ENCODE data around the gene PMM2.

GRCh38 chr16:8831450-8831849, 33.8 kb downstream of the PMM2 start:
- no peak for TF ChIP-seq TARDBP (IDR thresholded peaks at IDR 0.05)
- no peak for TF ChIP-seq EP300 (IDR thresholded peaks at IDR 0.05; ENCODE audit: low read length)
- no peak for TF ChIP-seq PHF20 (IDR thresholded peaks at IDR 0.05; ENCODE audit: partially characterized antibody)
- no peak for TF ChIP-seq CTCF (IDR thresholded peaks at IDR 0.05 in 2 of 3, conservative IDR thresholded peaks at IDR 0.05 in 1 of 3; ENCODE audit: insufficient read depth in 2 of 3, low read depth in 1 of 3, low read length in 3 of 3)
- no peak for TF ChIP-seq ATF3 (IDR thresholded peaks at IDR 0.05)
- no peak for TF ChIP-seq ATF3 (CRISPR knock-in tag; conservative IDR thresholded peaks at IDR 0.05)
- TF ChIP-seq SP2 (IDR thresholded peaks at IDR 0.05; ENCODE audit: extremely low read depth, low read depth, low read length, poor library complexity, severe bottlenecking), result no peak
- no peak for TF ChIP-seq THRB (CRISPR knock-in tag; conservative IDR thresholded peaks at IDR 0.05)

Measured in K562 (cell line).